Mononuclear cell (primary cell): Measurements from ENCODE around the gene SPAG17. TPM values are rescaled to one million over a fixed set of nuclear protein-coding genes. Genes with fewer than 3 reads are reported as not detected.

Source experiments
- H3K27me3 ChIP-seq: 2 replicates; pipeline ENCODE4 v1.6.0; 2011; ENCODE audit warnings: low read length, control low read depth; ENCODE audit not compliant: insufficient read depth
- H3K4me1 ChIP-seq: 2 replicates; pipeline ENCODE4 v1.5.1; 2011; ENCODE audit warnings: mild to moderate bottlenecking, low read length, control low read depth; ENCODE audit not compliant: insufficient read depth
- H3K4me3 ChIP-seq: 2 replicates; pipeline ENCODE4 v1.5.1; 2011; ENCODE audit warnings: mild to moderate bottlenecking, low read length, moderate library complexity
- H3K9me3 ChIP-seq: 2 replicates; pipeline ENCODE4 v1.5.1; 2011; ENCODE audit warnings: low read depth, mild to moderate bottlenecking, control low read depth, low read length
- total RNA-seq: library from RNA; depleted of rRNA; stranded (reverse); fragments of >200 nt; gene quantifications from one replicate; pipeline ENCODE4 v1.2.3, GENCODE V29; 2012

The SPAG17 gene
- 0.21 TPM for total RNA-seq

DNA sequence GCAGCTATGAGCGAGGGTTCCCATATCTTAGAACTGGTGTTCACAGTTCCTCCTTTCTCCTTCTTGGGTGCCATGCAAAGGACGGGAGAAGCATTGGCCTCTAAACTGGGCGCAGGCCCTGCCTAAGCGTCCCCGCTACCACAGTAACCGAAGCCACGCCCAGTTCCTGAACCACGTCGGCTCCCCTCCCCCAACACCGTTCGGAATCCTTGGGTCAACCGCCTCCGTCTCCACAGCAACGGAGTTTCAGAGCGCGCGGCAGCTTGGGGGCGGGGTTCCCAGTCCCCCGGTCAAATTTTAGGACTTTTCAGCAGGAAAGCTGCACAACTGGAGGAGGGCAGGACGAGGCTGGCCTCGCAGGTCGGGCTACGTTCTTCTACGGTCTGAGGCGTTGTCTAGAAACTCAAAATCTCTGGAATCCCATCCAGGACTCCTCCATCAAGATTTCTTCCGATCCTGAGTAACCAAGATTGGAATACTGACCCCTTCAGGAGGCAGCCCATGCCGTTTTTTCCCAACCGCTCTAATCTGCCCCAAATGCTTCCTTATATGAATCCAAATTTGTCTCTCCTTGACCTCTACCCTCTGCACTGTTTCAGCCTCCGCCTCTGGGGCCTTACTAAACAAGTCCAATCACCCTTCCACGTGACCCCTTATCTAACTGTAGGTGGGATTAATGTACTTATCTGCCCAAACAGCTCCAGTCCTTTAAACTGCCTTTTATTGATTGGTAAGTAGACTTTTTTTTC is at the start of gene SPAG17:
SPAG17 (minus strand) TSS at position 145 of the 749 bp plus-strand sequence; CDS start at position 74, 71 bp downstream.
- Histone ChIP-seq H3K4me3 (no peak within 1 kb of the TSS), H3K9me3 (no peaks in the 10 kb centered on the region), H3K4me1 (no peaks in the 10 kb centered on the region), H3K27me3 (no peaks in the 10 kb centered on the region)

DNA sequence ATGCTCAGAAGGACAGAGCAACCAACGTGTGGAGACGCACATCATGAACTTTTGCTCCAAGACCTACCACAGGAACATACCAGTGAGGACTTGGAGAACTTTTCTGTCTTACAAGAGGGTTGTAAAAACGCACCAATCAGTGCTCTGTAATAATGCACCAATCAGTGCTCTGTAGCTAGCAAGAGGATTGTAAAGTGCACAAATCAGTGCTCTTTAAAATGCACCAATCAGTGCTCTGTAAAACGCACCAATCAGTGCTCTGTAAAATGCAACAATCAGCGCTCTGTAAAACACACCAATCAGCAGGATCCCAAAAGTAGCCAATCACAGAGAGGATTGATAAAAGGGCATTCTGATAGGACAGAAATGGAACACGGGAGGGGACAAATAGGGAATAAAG is 40.4 kb upstream of the SPAG17 start:
- Histone ChIP-seq H3K9me3 (no peaks in the 10 kb centered on the region), H3K27me3 (no peaks in the 10 kb centered on the region), H3K4me3 (no peak overlapping the region), H3K4me1 (no peaks in the 10 kb centered on the region)

DNA sequence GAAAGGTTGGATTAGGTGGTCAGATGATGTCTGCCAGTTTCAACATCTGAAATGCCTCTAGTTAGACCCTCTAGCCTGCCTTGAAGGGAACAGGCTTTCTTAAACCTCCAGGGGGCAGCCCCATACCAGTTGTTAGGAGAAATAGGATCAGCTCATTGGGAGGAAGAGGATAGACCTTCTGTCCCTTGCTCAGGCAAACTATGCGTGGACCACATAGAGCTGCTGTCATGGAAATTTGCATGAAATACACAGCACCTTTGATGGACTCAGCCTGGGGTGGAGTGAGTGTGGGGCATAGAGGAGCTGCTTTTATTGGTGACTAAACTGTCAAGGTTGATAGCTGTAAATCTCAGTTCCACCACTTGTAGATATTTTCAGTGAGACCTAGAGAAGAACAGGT is 38.4 kb upstream of the SPAG17 start:
- Histone ChIP-seq H3K9me3 (no peaks in the 10 kb centered on the region), H3K4me3 (no peak overlapping the region), H3K4me1 (no peaks in the 10 kb centered on the region), H3K27me3 (no peaks in the 10 kb centered on the region)

DNA sequence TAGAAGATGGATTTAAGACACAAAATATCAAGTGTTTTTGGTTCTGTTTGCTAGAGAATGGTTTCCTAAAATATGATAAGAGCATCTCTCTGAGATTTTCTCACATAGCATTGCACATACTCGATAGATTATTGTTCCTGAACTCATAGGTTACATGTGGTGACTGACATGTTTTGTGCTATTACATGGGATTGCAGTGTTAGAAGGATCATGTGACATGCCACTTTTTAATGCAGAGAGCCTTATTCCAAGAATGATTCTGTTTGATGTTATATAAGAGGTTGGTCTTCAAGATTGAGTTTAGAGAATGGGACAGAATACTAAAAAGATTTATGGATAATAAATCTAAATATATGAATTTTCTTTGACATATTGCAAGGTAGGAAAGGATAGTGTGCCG is 34.4 kb upstream of the SPAG17 start:
- no peaks in the 10 kb centered on the region for H3K9me3 ChIP-seq
- H3K27me3 ChIP-seq, result no peaks in the 10 kb centered on the region
- H3K4me3 ChIP-seq, result no peak overlapping the region
- no peaks in the 10 kb centered on the region for H3K4me1 ChIP-seq

DNA sequence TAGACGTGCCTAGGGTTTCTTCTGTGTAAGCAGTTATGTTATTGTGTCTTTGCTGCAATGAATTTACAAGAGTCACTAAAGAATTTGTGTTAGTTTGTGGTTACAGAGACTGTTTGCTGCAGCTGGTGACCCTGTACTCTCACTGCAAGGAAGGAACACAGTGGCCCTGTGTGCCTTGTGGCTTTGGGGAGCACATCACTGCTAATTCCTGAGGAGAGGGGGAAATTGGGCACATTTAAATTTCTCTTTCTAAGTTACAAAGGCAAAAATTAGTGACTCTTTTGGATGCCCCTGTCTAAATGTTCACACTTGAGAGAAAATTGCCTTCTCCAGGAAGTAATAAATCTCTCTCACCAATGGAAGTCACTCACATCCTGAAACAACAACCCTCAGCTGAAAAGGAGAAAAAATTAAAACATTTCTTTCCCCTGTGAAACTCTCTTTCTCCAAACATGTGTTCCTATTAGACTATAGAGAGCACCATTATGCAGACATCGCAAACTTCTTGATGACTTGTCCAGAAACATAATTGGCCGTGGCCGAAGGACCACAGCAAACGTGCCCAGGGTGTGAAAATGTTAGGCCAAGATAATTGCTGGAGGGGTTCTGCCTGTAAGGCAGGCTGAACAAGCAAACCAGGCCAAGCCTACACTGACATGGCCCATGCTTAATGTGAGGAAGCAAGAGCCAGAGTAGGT is 32.3 kb upstream of the SPAG17 start:
- Histone ChIP-seq H3K4me1 (no peaks in the 10 kb centered on the region), H3K4me3 (no peak overlapping the region), H3K9me3 (no peaks in the 10 kb centered on the region), H3K27me3 (no peaks in the 10 kb centered on the region)

DNA sequence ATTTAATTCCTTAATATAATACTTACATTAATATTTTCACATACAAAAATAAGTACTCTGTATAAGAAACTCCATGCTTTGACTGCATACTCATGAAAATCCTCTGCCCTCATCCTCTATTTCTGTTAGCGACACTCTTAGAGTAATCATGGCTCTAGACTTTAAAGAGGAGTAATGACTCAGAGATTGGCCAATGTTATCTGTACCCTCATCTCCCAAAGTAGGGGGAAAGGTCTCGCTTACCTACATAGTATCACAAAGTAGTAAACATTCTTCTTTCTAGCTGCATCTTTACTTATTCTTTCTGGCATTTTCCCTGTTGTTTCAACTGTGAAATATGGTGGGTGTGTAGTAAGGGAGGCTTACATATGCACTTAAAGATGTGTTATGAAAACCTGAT is 29.8 kb upstream of the SPAG17 start:
- Histone ChIP-seq H3K9me3 (no peaks in the 10 kb centered on the region), H3K4me3 (no peak overlapping the region), H3K27me3 (no peaks in the 10 kb centered on the region), H3K4me1 (no peaks in the 10 kb centered on the region)

DNA sequence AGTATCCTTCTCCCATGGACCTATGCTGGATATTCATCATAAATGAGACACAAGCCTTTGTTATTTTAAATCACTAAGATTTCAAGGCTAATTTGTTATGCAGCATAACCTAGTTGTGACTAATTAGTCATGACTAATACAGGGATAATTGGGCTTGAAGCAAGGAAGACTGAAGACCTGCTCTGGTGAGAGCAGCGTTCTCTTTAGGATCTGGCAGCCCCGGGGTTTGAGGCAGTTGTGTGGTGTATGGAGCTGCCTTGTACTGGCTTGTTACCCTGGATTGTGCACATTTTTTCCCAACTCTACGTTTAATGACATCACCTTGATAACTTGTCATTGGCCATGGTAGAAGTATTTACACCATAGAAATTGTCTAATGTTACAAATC is 25.7 kb upstream of the SPAG17 start:
- no peak overlapping the region for H3K4me3 ChIP-seq
- no peaks in the 10 kb centered on the region for H3K27me3 ChIP-seq
- no peaks in the 10 kb centered on the region for H3K9me3 ChIP-seq
- H3K4me1 ChIP-seq, result no peaks in the 10 kb centered on the region

DNA sequence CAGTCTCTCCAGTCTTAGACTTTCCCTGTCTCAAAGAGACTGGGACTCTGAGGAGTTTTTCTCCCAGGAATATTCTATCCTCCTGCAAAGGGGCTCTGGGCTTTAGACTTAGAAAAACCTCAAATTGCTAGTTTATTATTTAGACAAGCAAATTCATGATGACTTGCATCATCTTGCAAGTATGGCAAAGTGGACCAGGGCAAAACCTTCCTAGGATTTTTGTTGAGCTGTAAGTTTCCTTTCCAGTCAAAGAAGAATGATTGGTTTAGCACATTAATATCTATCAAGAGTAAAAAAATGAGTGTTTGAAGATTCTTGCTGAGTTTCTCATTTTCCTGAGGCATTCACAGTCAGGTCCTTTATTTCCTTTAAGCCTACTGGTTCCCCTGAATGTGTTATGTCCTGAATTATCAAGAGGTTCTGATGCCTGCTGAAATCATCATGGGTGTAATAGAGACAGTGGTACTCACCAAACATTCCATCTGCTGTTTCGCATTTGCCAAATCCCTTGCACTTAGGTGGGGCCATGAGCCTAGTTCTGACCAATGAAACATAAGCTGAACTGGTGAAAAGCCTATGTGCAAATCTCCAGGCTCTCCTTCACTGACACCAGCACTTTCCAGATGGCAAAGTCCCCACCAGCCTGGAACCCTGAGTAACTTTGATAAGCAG is 25.2 kb upstream of the SPAG17 start:
- Histone ChIP-seq H3K9me3 (no peaks in the 10 kb centered on the region), H3K4me1 (no peaks in the 10 kb centered on the region), H3K27me3 (no peaks in the 10 kb centered on the region), H3K4me3 (no peak overlapping the region)

DNA sequence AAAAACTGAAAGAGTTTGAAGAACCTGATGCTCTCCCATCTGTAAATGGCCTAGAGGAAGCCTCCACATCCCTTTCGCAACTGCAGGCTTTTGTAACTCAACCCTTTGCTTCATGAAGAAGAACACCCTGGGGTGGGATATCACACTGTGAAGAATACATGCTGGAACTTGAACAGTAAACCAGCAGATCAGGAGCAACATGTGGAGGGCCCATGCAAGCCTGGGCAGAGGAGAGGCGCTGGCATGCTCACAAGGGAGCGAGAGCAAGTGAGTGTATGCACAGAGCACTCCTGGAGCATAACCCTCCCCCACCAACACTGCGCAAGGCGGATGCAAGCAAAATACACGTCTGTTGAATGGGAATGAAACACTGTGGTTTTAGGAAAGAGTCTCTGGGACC is 24.6 kb upstream of the SPAG17 start:
- Histone ChIP-seq H3K9me3 (no peaks in the 10 kb centered on the region), H3K27me3 (no peaks in the 10 kb centered on the region), H3K4me1 (no peaks in the 10 kb centered on the region), H3K4me3 (no peak overlapping the region)

DNA sequence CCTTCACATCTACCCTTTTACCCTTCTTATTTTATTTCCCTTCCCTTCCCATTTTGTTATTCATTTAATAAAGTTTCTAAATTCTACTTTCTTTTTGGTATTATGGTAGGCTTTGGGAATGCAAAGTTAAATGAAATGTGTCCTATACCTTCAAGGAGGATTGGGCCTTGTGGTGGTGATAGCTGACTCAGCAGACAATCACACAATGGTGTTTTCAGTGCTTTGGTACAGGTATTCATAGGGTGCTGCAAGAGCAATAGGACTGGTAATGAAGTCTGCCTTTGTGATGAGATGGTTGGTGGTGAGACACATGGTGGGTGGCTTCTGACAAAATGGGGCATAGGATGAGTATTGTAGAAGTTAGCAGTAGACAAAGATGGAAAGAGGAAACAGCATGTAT is 21.9 kb upstream of the SPAG17 start:
- H3K4me1 ChIP-seq, result no peaks in the 10 kb centered on the region
- H3K9me3 ChIP-seq, result no peaks in the 10 kb centered on the region
- H3K27me3 ChIP-seq, result no peaks in the 10 kb centered on the region

DNA sequence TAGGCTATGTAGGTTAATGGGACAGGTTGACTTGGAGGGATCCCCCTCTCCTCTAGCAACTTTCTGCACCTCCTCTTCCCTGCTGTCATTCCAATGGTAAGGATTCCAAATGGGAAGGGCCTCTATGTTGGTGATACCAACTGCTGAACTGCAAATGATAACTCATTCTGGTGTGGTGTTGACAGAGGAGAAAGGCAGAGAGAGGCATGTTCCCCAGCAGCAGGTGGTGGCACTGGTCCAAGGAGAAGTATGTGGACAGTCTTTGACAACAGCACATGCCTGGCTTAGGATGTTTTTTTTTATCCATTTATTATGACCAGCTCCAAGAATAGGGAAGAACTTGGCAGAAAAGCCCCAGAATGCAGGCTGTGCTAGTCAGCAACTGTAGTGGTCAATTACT is 19.6 kb upstream of the SPAG17 start:
- Histone ChIP-seq H3K4me1 (no peaks in the 10 kb centered on the region), H3K9me3 (no peaks in the 10 kb centered on the region), H3K27me3 (no peaks in the 10 kb centered on the region), H3K4me3 (no peak overlapping the region)

More for the DNA sequence above, 21.9 kb upstream of the SPAG17 start:
- H3K4me3 ChIP-seq, result no peak overlapping the region

DNA sequence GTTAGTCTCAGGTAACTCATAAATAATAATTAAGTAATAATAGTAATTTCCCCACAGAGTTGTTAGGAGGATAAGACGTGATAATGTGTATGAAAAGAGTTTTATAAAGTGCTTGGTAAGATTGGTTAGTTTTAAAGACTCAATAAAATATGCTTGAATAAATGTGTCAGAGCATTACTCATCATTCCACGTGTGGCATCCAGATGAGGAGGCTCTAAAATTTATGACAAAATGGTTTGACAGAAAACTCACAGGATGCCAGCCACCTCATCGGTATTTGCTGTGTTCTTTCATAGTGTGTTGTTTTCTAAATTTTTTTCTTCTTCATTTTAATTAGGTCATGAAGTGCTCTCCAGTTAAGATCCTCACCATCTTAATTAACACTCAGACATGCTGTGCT is 19.1 kb upstream of the SPAG17 start:
- Histone ChIP-seq H3K9me3 (no peaks in the 10 kb centered on the region), H3K4me1 (no peaks in the 10 kb centered on the region), H3K4me3 (no peak overlapping the region), H3K27me3 (no peaks in the 10 kb centered on the region)

DNA sequence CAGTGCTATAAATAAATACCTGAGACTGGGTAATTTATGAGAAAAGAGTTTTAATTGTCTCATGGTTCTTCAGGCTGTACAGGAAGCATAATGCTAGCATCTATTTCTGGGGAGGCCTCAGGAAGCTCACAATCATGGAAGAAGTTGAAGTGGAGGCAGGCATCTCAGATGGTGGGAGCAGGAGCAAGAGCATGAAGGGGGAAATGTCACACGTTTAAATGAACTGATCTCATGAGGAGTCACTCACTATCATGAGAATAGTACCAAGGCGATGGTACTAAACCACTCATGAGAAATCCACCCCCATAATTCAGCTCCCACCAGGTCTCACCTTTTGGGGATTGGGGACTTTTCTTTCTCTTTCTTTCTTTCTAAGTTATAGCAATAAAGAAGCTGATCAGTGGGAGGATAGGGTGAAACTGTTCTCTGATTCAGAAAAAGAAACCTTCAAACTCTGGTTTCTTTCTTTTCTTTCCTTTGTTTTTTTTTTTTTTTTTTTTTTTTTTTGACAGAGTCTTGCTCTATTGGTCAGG is 17.1 kb upstream of the SPAG17 start:
- Histone ChIP-seq H3K9me3 (no peaks in the 10 kb centered on the region), H3K4me3 (no peak overlapping the region), H3K4me1 (no peaks in the 10 kb centered on the region), H3K27me3 (no peaks in the 10 kb centered on the region)

DNA sequence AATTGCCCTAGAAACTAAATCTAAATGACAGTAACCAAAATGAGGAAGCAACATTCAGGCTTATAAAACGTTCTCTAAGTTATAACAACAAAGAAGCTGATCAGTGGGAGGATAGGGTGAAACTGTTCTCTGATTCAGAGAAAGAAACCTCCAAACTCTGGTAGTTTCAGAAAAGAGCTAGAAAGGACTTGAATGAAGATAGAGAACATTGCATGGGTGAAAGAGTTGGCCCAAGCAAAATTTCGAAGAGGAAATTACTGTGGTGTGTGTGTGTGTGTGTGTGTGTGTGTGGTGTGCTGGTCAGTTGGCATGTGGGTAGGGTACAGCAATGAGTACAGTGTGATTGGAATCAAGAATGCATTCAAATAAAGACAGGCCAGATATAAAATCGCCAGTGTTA is 16.5 kb upstream of the SPAG17 start:
- Histone ChIP-seq H3K9me3 (no peaks in the 10 kb centered on the region), H3K4me1 (no peaks in the 10 kb centered on the region), H3K27me3 (no peaks in the 10 kb centered on the region), H3K4me3 (no peak overlapping the region)

DNA sequence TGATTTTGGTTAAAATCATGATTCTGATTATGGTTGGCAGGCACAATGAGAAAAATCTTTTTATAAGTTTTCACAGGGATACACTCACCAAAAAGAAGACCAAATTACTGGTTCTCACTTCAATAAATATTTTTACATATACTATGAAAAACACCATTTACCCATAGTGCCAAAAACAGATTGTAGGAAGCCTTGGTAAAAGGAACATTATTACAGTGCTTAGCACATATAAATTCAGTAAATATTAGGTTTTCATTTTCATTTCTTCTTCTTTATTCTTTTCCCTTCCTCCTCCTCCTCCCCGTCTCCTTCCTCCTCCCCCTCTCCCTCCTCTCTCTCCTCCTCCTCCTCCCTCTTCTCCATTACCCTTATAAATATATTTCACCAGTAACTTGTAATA is 15.8 kb upstream of the SPAG17 start:
- Histone ChIP-seq H3K27me3 (no peaks in the 10 kb centered on the region), H3K4me1 (no peaks in the 10 kb centered on the region), H3K4me3 (no peak overlapping the region), H3K9me3 (no peaks in the 10 kb centered on the region)
